ENCODE data around the gene KAZN.

- TF ChIP-seq CTCF (IDR thresholded peaks at IDR 0.05): no peak
- TF ChIP-seq POLR2A (IDR thresholded peaks at IDR 0.05): no peak
These were observed 539.3 kb downstream of the KAZN start for GRCh38 chr1:15137809-15138208.
